Measurements from ENCODE around the gene SDHA. TPM values are rescaled to one million over a fixed set of nuclear protein-coding genes. Genes with fewer than 3 reads are reported as not detected.
"Not testable (repeated sequence)": the region's sequence is repeated elsewhere in the genome, so short reads cannot be mapped to it uniquely, and the experiment has no call there.

SDHA gene
- polyA plus RNA-seq, 1 donor (not counting 4 experiments of a cell fraction or from before 2014, with no cell fraction given) = 178 TPM

- H3K36me3 ChIP-seq (ENCODE audit: control insufficient read depth in 2 of 2, extremely low read depth in 1 of 2, insufficient read depth in 2 of 2, low read length in 2 of 2); H3K4me3 ChIP-seq (ENCODE audit: control insufficient read depth in 2 of 3, extremely low read depth in 1 of 3, insufficient read depth in 2 of 3, low read depth in 1 of 3, low read length in 3 of 3); H4K20me1 ChIP-seq (ENCODE audit: control insufficient read depth, extremely low read depth, insufficient read depth, low read length); DNase-seq (ENCODE audit: low read depth, low spot score); H3K9me1 ChIP-seq (ENCODE audit: control insufficient read depth, extremely low read depth, insufficient read depth, low read length); H3K27me3 ChIP-seq (ENCODE audit: control insufficient read depth, extremely low read depth, insufficient read depth, low read length); dilution Hi-C loops (cut with MboI; ENCODE audit: extremely low pct_ligation_motif_present, low sequenced_read_pairs); H3K9ac ChIP-seq (ENCODE audit: control insufficient read depth, extremely low read depth, insufficient read depth, low read length); H3K27ac ChIP-seq (ENCODE audit: control insufficient read depth, insufficient read depth, low read length); H3K4me2 ChIP-seq (ENCODE audit: control insufficient read depth, extremely low read depth, insufficient read depth, low read depth, low read length); H2AFZ ChIP-seq (ENCODE audit: control insufficient read depth, low read length); FAIRE-seq; H3K9me3 ChIP-seq (ENCODE audit: control insufficient read depth, low read depth, low read length): not testable (repeated sequence)
- Histone ChIP-seq H3K79me2 (ENCODE audit: control insufficient read depth, insufficient read depth, low read length) (peaks cover 48% of the 10 kb centered on the region), H3K4me1 (ENCODE audit: control insufficient read depth, extremely low read depth, insufficient read depth, low read length) (peaks cover 10% of the 10 kb centered on the region)
These were observed 2.0 kb upstream of the SDHA start for GRCh38 chr5:216076-216475.

GRCh38 chr5:218457-219291 lies 554 bp downstream of the SDHA start:
- Histone ChIP-seq H3K4me3 (ENCODE audit: control insufficient read depth in 2 of 3, extremely low read depth in 1 of 3, insufficient read depth in 2 of 3, low read depth in 1 of 3, low read length in 3 of 3) (peak overlapping the region; percentile 62 to 99 (median 89)), H3K4me1 (ENCODE audit: control insufficient read depth, extremely low read depth, insufficient read depth, low read length) (peaks cover 10% of the 10 kb centered on the region)

More at GRCh38 chr5:218457-219291, 554 bp downstream of the SDHA start:
- Histone ChIP-seq H3K79me2 (ENCODE audit: control insufficient read depth, insufficient read depth, low read length) (peaks cover 70% of the 10 kb centered on the region), H3K4me2 (ENCODE audit: control insufficient read depth, extremely low read depth, insufficient read depth, low read depth, low read length) (peak overlapping the region; percentile 78), H3K9me1 (ENCODE audit: control insufficient read depth, extremely low read depth, insufficient read depth, low read length) (no peaks in the 10 kb centered on the region), H3K36me3 (ENCODE audit: control insufficient read depth in 2 of 2, extremely low read depth in 1 of 2, insufficient read depth in 2 of 2, low read length in 2 of 2) (peaks cover 2 to 8% of the 10 kb centered on the region in 2 experiments), H3K9ac (ENCODE audit: control insufficient read depth, extremely low read depth, insufficient read depth, low read length) (peak overlapping the region; percentile 87), H3K27me3 (ENCODE audit: control insufficient read depth, extremely low read depth, insufficient read depth, low read length) (no peaks in the 10 kb centered on the region), H2AFZ (ENCODE audit: control insufficient read depth, low read length) (peak overlapping the region; percentile 15), H3K27ac (ENCODE audit: control insufficient read depth, insufficient read depth, low read length) (peak overlapping the region; percentile 75), H3K9me3 (ENCODE audit: control insufficient read depth, low read depth, low read length) (no peaks in the 10 kb centered on the region), H4K20me1 (ENCODE audit: control insufficient read depth, extremely low read depth, insufficient read depth, low read length) (peaks cover 2% of the 10 kb centered on the region)
- DNase-seq (ENCODE audit: low read depth, low spot score) = no peak
- TF ChIP-seq EZH2 (IDR thresholded peaks at IDR 0.05; ENCODE audit: low read length) (no peak), CTCF (optimal IDR thresholded peaks at IDR 0.05 in 1 of 3, IDR thresholded peaks at IDR 0.05 in 1 of 3, conservative IDR thresholded peaks at IDR 0.05 in 1 of 3; ENCODE audit: extremely low read depth in 1 of 3, insufficient read depth in 2 of 3, low read length in 3 of 3) (no peak)
- FAIRE-seq = no peak
- dilution Hi-C loops (cut with MboI; ENCODE audit: extremely low pct_ligation_motif_present, low sequenced_read_pairs) = no loop called here
